HG03135 (cell line): ENCODE data around the gene ZNF654.
"Not testable (repeated sequence)": the region's sequence is repeated elsewhere in the genome, so short reads cannot be mapped to it uniquely, and the experiment has no call there.

Experiments used
- ATAC-seq: cut with Tn5 transposase; IDR thresholded peaks from one replicate; pipeline ENCODE4 v1.9.1; 2021; ENCODE audit warnings: mild to moderate bottlenecking, moderate library complexity; ENCODE audit not compliant: unreplicated experiment

Gene ZNF654

GRCh38 chr3:88058581-88059379 is at the start of gene ZNF654, which contains the start of gene CGGBP1:
Gene ZNF654 (plus strand): TSS chr3:88059255. CDS start chr3:88059320, 65 bp downstream.
Gene CGGBP1 (minus strand): TSS chr3:88059005. CDS start chr3:88055976, 3,029 bp downstream.
- ATAC-seq: peak; percentile 97

GRCh38 chr3:88010810-88011209 is 48.2 kb upstream of the ZNF654 start:
- no peak for ATAC-seq

- no peak for ATAC-seq
Observed at GRCh38 chr3:88013592-88013991, 45.5 kb upstream of the ZNF654 start.

GRCh38 chr3:88015656-88016055 is 43.4 kb upstream of the ZNF654 start:
- ATAC-seq: not testable (repeated sequence)

GRCh38 chr3:88019024-88019423 is 40.0 kb upstream of the ZNF654 start:
- peak; percentile 95 for ATAC-seq

GRCh38 chr3:88025001-88025552 is 34.0 kb upstream of the ZNF654 start:
- ATAC-seq: no peak

- ATAC-seq: no peak
Observed at GRCh38 chr3:88028876-88029275, 30.2 kb upstream of the ZNF654 start.

- no peak for ATAC-seq
Observed at GRCh38 chr3:88030210-88030609, 28.8 kb upstream of the ZNF654 start.

- ATAC-seq: peak; percentile 88
Observed at GRCh38 chr3:88031642-88032077, 27.4 kb upstream of the ZNF654 start.

GRCh38 chr3:88032245-88032644 is 26.8 kb upstream of the ZNF654 start:
- no peak for ATAC-seq

GRCh38 chr3:88033079-88033478 is 26.0 kb upstream of the ZNF654 start:
- no peak for ATAC-seq

GRCh38 chr3:88033808-88034207 is 25.2 kb upstream of the ZNF654 start:
- ATAC-seq: no peak

GRCh38 chr3:88034491-88035275 is 24.4 kb upstream of the ZNF654 start:
- no peak for ATAC-seq

GRCh38 chr3:88036221-88036620 is 22.8 kb upstream of the ZNF654 start:
- no peak for ATAC-seq

- ATAC-seq: no peak
Observed at GRCh38 chr3:88038566-88038965, 20.5 kb upstream of the ZNF654 start.

GRCh38 chr3:88040529-88040928 is 18.5 kb upstream of the ZNF654 start:
- ATAC-seq: no peak

GRCh38 chr3:88041005-88041404 is 18.1 kb upstream of the ZNF654 start:
- no peak for ATAC-seq

GRCh38 chr3:88044411-88044810 is 14.6 kb upstream of the ZNF654 start:
- ATAC-seq: no peak

- ATAC-seq: no peak
Observed at GRCh38 chr3:88046766-88047165, 12.3 kb upstream of the ZNF654 start.

GRCh38 chr3:88057630-88058305 is 1.3 kb upstream of the ZNF654 start:
- ATAC-seq: no peak

GRCh38 chr3:88058306-88058580 is 812 bp upstream of the ZNF654 start:
- ATAC-seq: no peak
